Measurements from ENCODE around the gene KLHDC4. TPM values are rescaled to one million over a fixed set of nuclear protein-coding genes. Genes with fewer than 3 reads are reported as not detected.
A peak's percentile ranks its signal among the peaks of the same experiment; 100 is the strongest.

Gene KLHDC4
- total and polyA plus RNA-seq, 9 of the 15 experiments (the other 6 are each of a cell fraction or from before 2014, with no cell fraction given): 1.3 to 68.1 (median 32.8) TPM

- TF ChIP-seq CUX1 (CRISPR knock-in tag; IDR thresholded peaks at IDR 0.05): no peak
Measured at GRCh38 chr16:87757841-87758426, 7.9 kb downstream of the KLHDC4 start (continued).

- no TSS peak for BruUV-seq (replicated peaks)
- Histone ChIP-seq H3K36me3 (ENCODE audit: control insufficient read depth, insufficient read depth, low read length) (peaks cover 84% of the 10 kb centered on the region; the same call in 2 of the 3 replicates), H4K20me1 (replicated peaks; ENCODE audit: control insufficient read depth, insufficient read depth, low read length) (no peaks in the 10 kb centered on the region; the same call in 1 of the 2 replicates), H3K79me2 (ENCODE audit: control insufficient read depth, insufficient read depth, low read length) (peaks cover 4% of the 10 kb centered on the region; the same call in 2 of the 3 replicates), H3K9ac (ENCODE audit: insufficient read depth in 1 of 2, low read depth in 2 of 2, low read length in 2 of 2) (no peak overlapping the region), H3K4me2 (ENCODE audit: insufficient read depth, low read length) (no peak overlapping the region), H3K27me3 (ENCODE audit: control insufficient read depth in 2 of 2, insufficient read depth in 2 of 2, low read length in 2 of 2) (no peaks in the 10 kb centered on the region), H3K9me3 (replicated peaks; ENCODE audit: control insufficient read depth, insufficient read depth, low read depth, low read length) (no peaks in the 10 kb centered on the region), H3K27ac (ENCODE audit: extremely low read depth, low read depth, low read length) (no peak overlapping the region), H3K4me3 (no peak overlapping the region), H3K9me1 (ENCODE audit: control insufficient read depth, insufficient read depth, low read length) (no peaks in the 10 kb centered on the region), H3K4me1 (replicated peaks in 1 of 2; ENCODE audit: control insufficient read depth in 2 of 2, insufficient read depth in 2 of 2, low read length in 2 of 2) (no peaks in the 10 kb centered on the region), H2AFZ (ENCODE audit: low read depth, low read length) (no peak overlapping the region)
- DNase-seq (ENCODE audit: extremely low read depth in 1 of 4, low spot score in 3 of 4) (no peak), ATAC-seq (no peak), FAIRE-seq (no peak)
- intact Hi-C loops (cut with micrococcal nuclease): no loop called here
- ChIA-PET POLR2A (interaction anchor here (0.6 to 1.5 kb wide), 2 partner anchors 12 to 33 kb away, joined by 3 read pairs; no protein-coding TSS in a partner anchor), CTCF (ENCODE audit: low intra/inter-chr PET ratio) (no interaction called here)
- 88% methylated on average over 11 of the region's 11 CpGs for WGBS (ENCODE audit: insufficient coverage, low coverage, missing lambda C conversion rate)
- in situ Hi-C loops (cut with MboI): no loop called here
- no peak for TF ChIP-seq CREB1 (IDR thresholded peaks at IDR 0.05)
- 0 out of 2 replicates have a peak, but pooled peaks have one; percentile 29 for TF ChIP-seq CREB1 (CRISPR knock-in tag; IDR thresholded peaks at IDR 0.05)
- TF ChIP-seq MEF2D (tag; conservative IDR thresholded peaks at IDR 0.05; ENCODE audit: low read depth): no peak
Measured at GRCh38 chr16:87754535-87754934, 11.3 kb downstream of the KLHDC4 start.
